T-cell (primary cell): Measurements from ENCODE around the gene TPI1. TPM values are rescaled to one million over a fixed set of nuclear protein-coding genes. Genes with fewer than 3 reads are reported as not detected.

Source experiments
- ATAC-seq, 4 experiments: fragments of 200-7000 bp in 3 of 4; fragments of 150-1000 bp in 1 of 4; cut with Tn5 transposase; replicated peaks in 1 of 4; 1 replicate in 3 of 4; 2 replicates in 1 of 4; pipeline ENCODE4 v1.10.0; 2021; ENCODE audit warnings: moderate library complexity in 3 of 4, mild to moderate bottlenecking in 2 of 4, moderate number of reproducible peaks in 1 of 4
- CTCF ChIA-PET, 2 donors: fragments of 300-600 bp; sonication (Branson Sonifier 250); formaldehyde crosslinking; loops; one replicate each; lab custom pipeline; 2022; ENCODE audit warnings: antibody characterized with exemption in 2 of 2; lab: Charles Lee
- POLR2A ChIA-PET, 2 donors: fragments of 300-600 bp; sonication (Branson Sonifier 250); formaldehyde crosslinking; loops; one replicate each; lab custom pipeline; 2022; ENCODE audit warnings: antibody characterized with exemption in 2 of 2; lab: Charles Lee
- DNase-seq, 35 experiments: peaks; one replicate each; pipeline versions ENCODE4 v3.0.0 to v3.0.0-alpha.2; 2013 to 2023
- H3K27ac ChIP-seq: one replicate; pipeline ENCODE4 v1.5.1; 2013; ENCODE audit warnings: low read length
- H3K27me3 ChIP-seq, 2 experiments: replicated peaks in 1 of 2; 1 replicate in 1 of 2; 2 replicates in 1 of 2; pipeline versions ENCODE4 v1.6.1 to v1.7.0; 2013; ENCODE audit warnings: low read length in 1 of 2, mixed read lengths in 1 of 2; ENCODE audit not compliant: control insufficient read depth in 2 of 2, insufficient read depth in 2 of 2; ENCODE audit errors: extremely low read depth in 1 of 2
- H3K36me3 ChIP-seq, 2 donors: 1 replicate in 1 of 2; 2 replicates in 1 of 2; pipeline versions ENCODE4 v1.6.1 to v1.7.0; 2013; ENCODE audit warnings: low read length in 1 of 2; ENCODE audit not compliant: control insufficient read depth in 2 of 2, insufficient read depth in 1 of 2; ENCODE audit errors: extremely low read depth in 1 of 2
- H3K4me1 ChIP-seq, 2 experiments: 1 replicate in 1 of 2; 2 replicates in 1 of 2; pipeline versions ENCODE4 v1.6.1 to v1.7.0; 2013; ENCODE audit warnings: low read length in 2 of 2, mixed read lengths in 1 of 2; ENCODE audit not compliant: insufficient read depth in 2 of 2, control insufficient read depth in 1 of 2; ENCODE audit errors: extremely low read depth in 1 of 2
- H3K4me3 ChIP-seq, 2 donors: 1 replicate in 1 of 2; 2 replicates in 1 of 2; pipeline versions ENCODE4 v1.5.1 to v1.7.0; 2013; ENCODE audit warnings: mild to moderate bottlenecking in 2 of 2, low read length in 1 of 2, moderate library complexity in 1 of 2; ENCODE audit not compliant: control insufficient read depth in 1 of 2; ENCODE audit errors: extremely low read depth in 1 of 2
- H3K9me3 ChIP-seq: 2 replicates; pipeline ENCODE4 v1.7.0; 2013
- H3K27ac Mint-ChIP-seq, 2 donors: one replicate each; pipeline ENCODE4 v1.8.0; 2020 to 2021; ENCODE audit warnings: mild to moderate bottlenecking in 2 of 2, mixed read lengths in 2 of 2
- H3K27me3 Mint-ChIP-seq, 2 donors: one replicate each; pipeline ENCODE4 v1.8.0; 2021 to 2022; ENCODE audit warnings: mixed read lengths in 2 of 2
- H3K36me3 Mint-ChIP-seq: one replicate; pipeline ENCODE4 v1.8.0; 2021; ENCODE audit warnings: mixed read lengths
- H3K4me1 Mint-ChIP-seq, 3 donors: one replicate each; pipeline ENCODE4 v1.8.0; 2020 to 2022; ENCODE audit warnings: mixed read lengths in 3 of 3, mild to moderate bottlenecking in 1 of 3
- H3K4me3 Mint-ChIP-seq, 3 donors: one replicate each; pipeline ENCODE4 v1.8.0; 2020 to 2022; ENCODE audit warnings: mild to moderate bottlenecking in 3 of 3, mixed read lengths in 3 of 3, moderate library complexity in 3 of 3
- H3K9me3 Mint-ChIP-seq, 3 donors: one replicate each; pipeline ENCODE4 v1.8.0; 2020 to 2022; ENCODE audit warnings: mixed read lengths in 3 of 3
- WGBS: methylation state at CpG from one replicate; pipeline ENCODE4 v1.1.5; 2013; ENCODE audit warnings: missing lambda C conversion rate; ENCODE audit not compliant: insufficient coverage; 5-methylcytosine and 5-hydroxymethylcytosine counted together
- total RNA-seq, 35 experiments: library from RNA in 6 of 35; stranded (reverse) in 6 of 35; fragments of 120-200 nt in 1 of 35; gene quantifications; one replicate each; pipeline versions ENCODE4 v1.2.1 to v1.2.4 and lab custom pipeline; 2013 to 2026

Gene TPI1
- total RNA-seq, 5 donors from 2014 or later (not counting 1 experiment from before 2014, with no cell fraction given) = 132 to 208 (median 189) TPM

DNA sequence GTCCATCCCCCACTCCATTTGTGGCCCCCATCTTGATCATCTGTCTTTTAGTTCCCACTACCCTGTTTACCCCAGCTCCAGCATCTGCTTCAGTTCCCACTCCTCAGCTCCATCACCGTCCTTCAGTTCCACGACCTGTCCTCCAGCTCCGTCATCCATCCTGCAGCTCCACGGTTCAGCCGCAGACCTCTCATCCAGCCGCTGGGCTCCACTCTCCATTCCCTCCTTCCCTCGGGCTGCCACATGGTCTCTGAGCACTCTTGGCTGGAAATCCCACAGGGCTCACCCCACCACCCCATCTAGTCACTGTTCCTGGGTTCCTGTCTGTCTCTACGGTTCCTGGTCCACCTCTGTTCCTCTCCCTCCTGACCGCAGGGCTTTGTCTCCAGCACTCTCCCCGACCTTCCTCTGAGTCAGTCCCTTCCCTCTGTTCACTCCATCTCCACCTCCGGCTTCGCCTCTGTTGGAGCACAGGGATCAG lies 42.4 kb upstream of the TPI1 start:
- H3K9me3 ChIP-seq = no peaks in the 10 kb centered on the region
- H3K4me3 Mint-ChIP-seq = no peak overlapping the region
- no peaks in the 10 kb centered on the region for H3K36me3 Mint-ChIP-seq
- ATAC-seq = no peak
- no peak overlapping the region for H3K27ac Mint-ChIP-seq
- no peak for DNase-seq
- peaks cover 0 to 86% of the 10 kb centered on the region in 2 experiments for H3K27me3 ChIP-seq
- H3K4me3 ChIP-seq = no peak overlapping the region
- POLR2A ChIA-PET = interaction anchor here in 1 of 2 donors (1.5 kb wide), 1 partner anchor 72 kb away, joined by 3 read pairs; the partner anchor contains the start of gene MLF2
- H3K4me1 Mint-ChIP-seq = peaks cover 29 to 53% (median 33%) of the 10 kb centered on the region in 3 donors
- H3K27me3 Mint-ChIP-seq = peaks cover 16 to 60% of the 10 kb centered on the region in 2 donors
- peaks cover 0 to 1% of the 10 kb centered on the region in 2 donors for H3K36me3 ChIP-seq
- CTCF ChIA-PET = interaction anchor here (0.5 to 3.2 kb wide), 9 partner anchors 10 to 135 kb away, joined by 3 to 26 read pairs (median 3); partner anchors contain the start of genes MLF2 (in 1 of the 2), USP5 (in 1 of the 2) and ZNF384 (in 1 of the 2)
- no peak overlapping the region for H3K27ac ChIP-seq
- 81% methylated on average over 11 of the region's 12 CpGs for WGBS
- H3K9me3 Mint-ChIP-seq = no peaks in the 10 kb centered on the region
- H3K4me1 ChIP-seq = peaks cover 3 to 51% of the 10 kb centered on the region in 2 experiments

GRCh38 chr12:6825398-6826124 lies 41.8 kb upstream of the TPI1 start:
- Histone ChIP-seq H3K4me3 (no peak overlapping the region), H3K27ac (no peak overlapping the region), H3K27me3 (peaks cover 0 to 91% of the 10 kb centered on the region in 2 experiments), H3K4me1 (peaks cover 3 to 47% of the 10 kb centered on the region in 2 experiments), H3K9me3 (no peaks in the 10 kb centered on the region), H3K36me3 (no peaks in the 10 kb centered on the region)
- Mint-ChIP-seq H3K36me3 (no peaks in the 10 kb centered on the region), H3K4me3 (no peak overlapping the region), H3K4me1 (peaks cover 29 to 52% (median 33%) of the 10 kb centered on the region in 3 donors), H3K27ac (peak overlapping the region in 1 of 2 donors; percentile 34), H3K27me3 (peaks cover 16 to 64% of the 10 kb centered on the region in 2 donors), H3K9me3 (no peaks in the 10 kb centered on the region)
- ChIA-PET POLR2A (interaction anchor here in 1 of 2 donors (0.7 to 1.5 kb wide), 2 partner anchors 47 to 73 kb away, joined by 3 read pairs; partner anchors contain the start of genes MLF2 and SPSB2), CTCF (interaction anchor here (0.5 to 3.2 kb wide), 15 partner anchors 9 to 337 kb away, joined by 3 to 26 read pairs (median 3); partner anchors contain the start of genes MLF2 (in 2 of the 2), USP5 (in 1 of the 2) and ZNF384 (in 1 of the 2))
- ATAC-seq = peak; percentile 46 to 69 (median 50)
- peak; percentile 36 to 87 (median 71) for DNase-seq
- WGBS = 33% methylated on average over 10 of the region's 19 CpGs

GRCh38 chr12:6826125-6826733 lies 41.1 kb upstream of the TPI1 start:
- Histone ChIP-seq H3K4me1 (peaks cover 0 to 41% of the 10 kb centered on the region in 2 experiments), H3K27me3 (peaks cover 0 to 90% of the 10 kb centered on the region in 2 experiments), H3K9me3 (no peaks in the 10 kb centered on the region), H3K36me3 (no peaks in the 10 kb centered on the region), H3K27ac (no peak overlapping the region), H3K4me3 (no peak overlapping the region)
- no peak overlapping the region for H3K4me3 Mint-ChIP-seq
- no peak for DNase-seq
- ChIA-PET CTCF (interaction anchor here (0.5 to 3.2 kb wide), 7 partner anchors 8 to 337 kb away, joined by 3 to 26 read pairs (median 4); partner anchors contain the start of gene MLF2 (in 2 of the 2)), POLR2A (interaction anchor here in 1 of 2 donors (0.7 kb wide), 1 partner anchor 47 kb away, joined by 3 read pairs; the partner anchor contains the start of gene SPSB2)
- H3K9me3 Mint-ChIP-seq = no peaks in the 10 kb centered on the region
- no peak for ATAC-seq
- H3K27me3 Mint-ChIP-seq = peaks cover 16 to 64% of the 10 kb centered on the region in 2 donors
- 84% methylated on average over 10 of the region's 17 CpGs for WGBS
- H3K4me1 Mint-ChIP-seq = peaks cover 23 to 45% (median 26%) of the 10 kb centered on the region in 3 donors
- no peak overlapping the region for H3K27ac Mint-ChIP-seq
- no peaks in the 10 kb centered on the region for H3K36me3 Mint-ChIP-seq

DNA sequence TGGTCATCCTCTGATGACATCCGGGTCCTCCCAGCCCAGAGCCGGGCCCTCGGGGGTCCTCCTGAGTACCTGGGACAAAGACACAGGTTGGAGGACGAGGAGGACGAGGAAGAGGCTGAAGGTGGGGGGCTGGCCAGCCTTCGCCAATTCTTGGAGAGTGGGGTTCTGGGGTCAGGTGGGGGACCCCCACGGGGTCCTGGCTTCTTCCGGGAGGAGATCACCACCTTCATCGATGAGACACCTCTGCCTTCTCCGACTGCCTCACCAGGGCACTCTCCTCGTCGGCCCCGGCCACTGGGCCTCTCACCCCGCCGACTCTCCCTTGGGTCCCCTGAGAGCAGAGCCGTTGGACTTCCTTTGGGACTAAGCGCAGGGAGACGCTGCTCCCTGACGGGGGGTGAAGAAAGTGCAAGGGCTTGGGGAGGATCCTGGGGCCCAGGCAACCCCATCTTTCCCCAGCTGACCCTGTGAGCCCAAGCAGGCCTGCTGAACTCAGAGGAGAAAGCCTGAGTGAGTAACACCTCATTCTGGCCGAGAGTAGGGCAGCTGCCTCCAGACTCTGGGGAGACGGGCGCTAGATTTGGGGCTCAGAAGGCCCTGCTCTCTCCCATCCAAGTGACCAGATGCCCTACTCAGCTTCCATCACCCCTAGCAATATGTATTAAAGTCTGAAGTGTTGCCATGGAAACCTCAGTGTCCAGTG lies 40.4 kb upstream of the TPI1 start:
- H3K4me1 Mint-ChIP-seq = peaks cover 20 to 40% (median 24%) of the 10 kb centered on the region in 3 donors
- DNase-seq (no peak), ATAC-seq (no peak)
- H3K27ac Mint-ChIP-seq = peak overlapping the region; percentile 28 to 31
- no peaks in the 10 kb centered on the region for H3K36me3 ChIP-seq
- peaks cover 0 to 35% of the 10 kb centered on the region in 2 experiments for H3K4me1 ChIP-seq
- WGBS = 86% methylated on average over 11 of the region's 22 CpGs
- H3K27me3 Mint-ChIP-seq = peaks cover 16 to 66% of the 10 kb centered on the region in 2 donors
- no peaks in the 10 kb centered on the region for H3K9me3 ChIP-seq
- H3K4me3 Mint-ChIP-seq = peak overlapping the region; percentile 60 to 93 (median 74)
- no peaks in the 10 kb centered on the region for H3K36me3 Mint-ChIP-seq
- no peak overlapping the region for H3K27ac ChIP-seq
- peaks cover 0 to 89% of the 10 kb centered on the region in 2 experiments for H3K27me3 ChIP-seq
- ChIA-PET POLR2A (no interaction called here), CTCF (interaction anchor here in 1 of 2 donors (1.0 to 3.2 kb wide), 3 partner anchors 9 to 74 kb away, joined by 3 to 26 read pairs (median 3); partner anchors contain the start of gene MLF2)
- H3K9me3 Mint-ChIP-seq = no peaks in the 10 kb centered on the region
- no peak overlapping the region for H3K4me3 ChIP-seq

- Histone ChIP-seq H3K27ac (no peak overlapping the region), H3K4me3 (no peak overlapping the region), H3K36me3 (no peaks in the 10 kb centered on the region), H3K27me3 (peaks cover 0 to 83% of the 10 kb centered on the region in 2 experiments), H3K9me3 (no peaks in the 10 kb centered on the region), H3K4me1 (peaks cover 0 to 31% of the 10 kb centered on the region in 2 experiments)
- H3K27ac Mint-ChIP-seq = peak overlapping the region; percentile 28 to 31
- no peaks in the 10 kb centered on the region for H3K36me3 Mint-ChIP-seq
- ATAC-seq = no peak
- peaks cover 16 to 66% of the 10 kb centered on the region in 2 donors for H3K27me3 Mint-ChIP-seq
- peaks cover 17 to 34% (median 22%) of the 10 kb centered on the region in 3 donors for H3K4me1 Mint-ChIP-seq
- CTCF ChIA-PET = interaction anchor here (0.5 to 1.0 kb wide), 3 partner anchors 11 to 270 kb away, joined by 3 to 12 read pairs (median 3); no protein-coding TSS in a partner anchor
- WGBS = 33% methylated on average over 2 of the region's 8 CpGs
- POLR2A ChIA-PET = no interaction called here
- H3K9me3 Mint-ChIP-seq = no peaks in the 10 kb centered on the region
- peak in 9 of 35 experiments; percentile 11 to 47 (median 29) for DNase-seq
- peak overlapping the region; percentile 60 to 93 (median 74) for H3K4me3 Mint-ChIP-seq
Observed at GRCh38 chr12:6827437-6827911, 39.9 kb upstream of the TPI1 start.
